HG02840 (cell line): ENCODE data around the gene TRIO.

Source experiments
- ATAC-seq: cut with Tn5 transposase; IDR thresholded peaks from one replicate; pipeline ENCODE4 v1.9.1; 2021; ENCODE audit warnings: mild to moderate bottlenecking, moderate library complexity, moderate number of reproducible peaks; ENCODE audit not compliant: unreplicated experiment, low FRiP score

Gene TRIO

GRCh38 chr5:14486996-14487896, 344.1 kb downstream of the TRIO start:
- no peak for ATAC-seq

GRCh38 chr5:14487897-14488570, 344.9 kb downstream of the TRIO start:
- ATAC-seq: no peak

- no peak for ATAC-seq
Observed at GRCh38 chr5:14488709-14489108, 345.6 kb downstream of the TRIO start.

GRCh38 chr5:14489643-14490042, 346.5 kb downstream of the TRIO start:
- no peak for ATAC-seq

- no peak for ATAC-seq
Observed at GRCh38 chr5:14490309-14490711, 347.2 kb downstream of the TRIO start.

- no peak for ATAC-seq
Observed at GRCh38 chr5:14491015-14491915, 348.1 kb downstream of the TRIO start.

GRCh38 chr5:14492331-14492964, 349.3 kb downstream of the TRIO start:
- no peak for ATAC-seq

GRCh38 chr5:14495301-14495700, 352.2 kb downstream of the TRIO start:
- ATAC-seq: no peak

GRCh38 chr5:14497311-14497710, 354.2 kb downstream of the TRIO start:
- ATAC-seq: no peak

- no peak for ATAC-seq
Observed at GRCh38 chr5:14501353-14502293, 358.5 kb downstream of the TRIO start.

- ATAC-seq: no peak
Observed at GRCh38 chr5:14502294-14502690, 359.1 kb downstream of the TRIO start.

GRCh38 chr5:14503017-14503680, 360.0 kb downstream of the TRIO start:
- ATAC-seq: no peak

- no peak for ATAC-seq
Observed at GRCh38 chr5:14503681-14504331, 360.7 kb downstream of the TRIO start.

- no peak for ATAC-seq
Observed at GRCh38 chr5:14504332-14504727, 361.2 kb downstream of the TRIO start.

GRCh38 chr5:14504816-14505215, 361.7 kb downstream of the TRIO start:
- no peak for ATAC-seq

- ATAC-seq: no peak
Observed at GRCh38 chr5:14505310-14506139, 362.4 kb downstream of the TRIO start.

- ATAC-seq: no peak
Observed at GRCh38 chr5:14506140-14506538, 363.0 kb downstream of the TRIO start.
